Suprapubic skin (tissue), 4 donors: Measurements from ENCODE around the gene SLC28A1. TPM values are rescaled to one million over a fixed set of nuclear protein-coding genes. Genes with fewer than 3 reads are reported as not detected.

Experiments used
- DNase-seq, 2 donors: peaks; one replicate each; pipeline ENCODE4 v3.0.0-alpha.2; 2019; ENCODE audit warnings: low spot score in 2 of 2
- H3K27ac ChIP-seq: fragments of 200-600 bp; sonication (generic); one replicate; pipeline ENCODE4 v1.5.1; 2019
- H3K27me3 ChIP-seq: fragments of 200-600 bp; sonication (generic); one replicate; pipeline ENCODE4 v1.5.1; 2019
- H3K36me3 ChIP-seq: fragments of 200-600 bp; sonication (generic); one replicate; pipeline ENCODE4 v1.5.1; 2019
- H3K4me1 ChIP-seq: fragments of 200-600 bp; sonication (generic); one replicate; pipeline ENCODE4 v1.5.1; 2019
- H3K4me3 ChIP-seq: fragments of 200-600 bp; sonication (generic); one replicate; pipeline ENCODE4 v1.5.1; 2019; ENCODE audit warnings: mild to moderate bottlenecking
- H3K9me3 ChIP-seq: fragments of 200-600 bp; sonication (generic); one replicate; pipeline ENCODE4 v1.5.1; 2019
- CTCF ChIP-seq, 2 donors: fragments of 200-600 bp in 1 of 2; fragments of 450-650 bp in 1 of 2; sonication (generic) in 1 of 2; IDR thresholded peaks; one replicate each; pipeline ENCODE4 v1.5.1; 2016 to 2019; ENCODE audit warnings: antibody characterized with exemption in 2 of 2, mild to moderate bottlenecking in 1 of 2, moderate library complexity in 1 of 2
- EP300 ChIP-seq: sonication (generic); formaldehyde crosslinking; IDR thresholded peaks from one replicate; pipeline ENCODE4 v1.6.1; 2017; ENCODE audit warnings: antibody characterized with exemption
- POLR2A ChIP-seq, 2 donors: fragments of 450-650 bp; IDR thresholded peaks; one replicate each; pipeline ENCODE4 v1.6.1; 2017; ENCODE audit warnings: antibody characterized with exemption in 2 of 2, mild to moderate bottlenecking in 2 of 2, moderate library complexity in 2 of 2
- POLR2AphosphoS5 ChIP-seq, 3 donors: sonication (generic); formaldehyde crosslinking; IDR thresholded peaks; one replicate each; pipeline ENCODE4 v1.6.1; 2017; ENCODE audit warnings: antibody characterized with exemption in 3 of 3
- WGBS: methylation state at CpG from one replicate; pipeline ENCODE4 v1.1.5; 2018; 5-methylcytosine and 5-hydroxymethylcytosine counted together
- total RNA-seq, 4 donors: library from RNA; depleted of rRNA; stranded (reverse); fragments of >200 nt; gene quantifications; one replicate each; pipeline ENCODE4 v1.1.0, GENCODE V29; 2016

SLC28A1 gene
- total RNA-seq, 4 donors from 2014 or later = not detected

DNA sequence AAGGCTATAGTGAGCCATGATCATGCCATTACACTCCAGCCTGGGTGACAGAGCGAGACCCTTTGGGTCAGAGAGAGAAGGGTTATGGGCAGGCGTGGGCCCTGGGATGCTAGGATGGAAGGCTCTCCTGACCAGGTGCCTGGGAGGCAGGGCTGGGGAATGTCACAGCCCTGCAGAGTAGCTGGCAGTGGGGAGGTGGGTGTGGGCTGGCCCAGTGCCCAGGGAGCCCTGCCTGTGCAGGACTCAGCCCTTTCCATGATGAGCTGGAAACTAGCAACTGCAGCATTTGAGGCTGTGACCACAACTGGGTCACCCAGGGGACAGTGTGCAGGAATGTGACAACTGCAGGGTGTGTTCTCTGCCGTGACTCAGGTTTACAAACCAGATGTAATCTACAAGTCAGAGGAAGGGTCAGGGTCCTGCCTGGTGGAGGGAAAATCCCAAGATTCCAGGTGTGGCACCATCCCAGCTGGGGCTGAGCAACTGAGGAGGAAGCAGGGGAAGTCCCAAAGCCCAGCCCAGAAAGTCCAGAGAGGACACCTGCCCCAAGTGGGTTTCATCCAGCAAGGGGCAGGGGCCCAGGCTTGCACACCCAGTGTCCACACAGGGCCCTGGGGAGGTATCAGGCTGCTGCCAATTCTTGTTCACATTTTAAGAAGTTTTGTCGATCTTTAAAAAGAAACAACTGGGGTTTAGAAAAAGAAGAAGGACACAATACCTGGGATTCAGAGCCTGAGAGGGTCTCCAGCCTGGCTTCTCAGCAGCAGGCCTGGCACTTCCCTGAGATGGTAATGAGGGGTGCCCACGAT lies 45.5 kb downstream of the SLC28A1 start:
- Histone ChIP-seq H3K36me3 (no peaks in the 10 kb centered on the region), H3K4me3 (no peak overlapping the region), H3K4me1 (peaks cover 11% of the 10 kb centered on the region), H3K27ac (no peak overlapping the region), H3K27me3 (no peaks in the 10 kb centered on the region), H3K9me3 (no peaks in the 10 kb centered on the region)
- DNase-seq = no peak
- TF ChIP-seq CTCF (IDR thresholded peaks at IDR 0.05) (no peak), EP300 (no peak), POLR2A (IDR thresholded peaks at IDR 0.05) (no peak), POLR2AphosphoS5 (IDR thresholded peaks at IDR 0.05) (no peak)
- 79% methylated on average over 4 of the region's 5 CpGs for WGBS

GRCh38 chr15:84934942-84935729 lies 50.7 kb downstream of the SLC28A1 start:
- no peak for TF ChIP-seq POLR2A (IDR thresholded peaks at IDR 0.05)
- no peak for TF ChIP-seq POLR2AphosphoS5 (IDR thresholded peaks at IDR 0.05)
- no peak for TF ChIP-seq EP300
- TF ChIP-seq CTCF (IDR thresholded peaks at IDR 0.05) = no peak
- no peak overlapping the region for H3K4me3 ChIP-seq
- peak in 1 of 2 donors; percentile 42 for DNase-seq
- H3K4me1 ChIP-seq = peaks cover 2% of the 10 kb centered on the region
- WGBS = 95% methylated on average over 5 of the region's 21 CpGs
- no peak overlapping the region for H3K27ac ChIP-seq
- H3K36me3 ChIP-seq = no peaks in the 10 kb centered on the region
- H3K9me3 ChIP-seq = no peaks in the 10 kb centered on the region
- H3K27me3 ChIP-seq = no peaks in the 10 kb centered on the region

GRCh38 chr15:84937144-84937543 lies 52.7 kb downstream of the SLC28A1 start:
- no peak for TF ChIP-seq EP300
- no peak for TF ChIP-seq CTCF (IDR thresholded peaks at IDR 0.05)
- TF ChIP-seq POLR2A (IDR thresholded peaks at IDR 0.05) = no peak
- no peak for TF ChIP-seq POLR2AphosphoS5 (IDR thresholded peaks at IDR 0.05)
- Histone ChIP-seq H3K4me3 (no peak overlapping the region), H3K9me3 (no peaks in the 10 kb centered on the region), H3K27me3 (no peaks in the 10 kb centered on the region), H3K4me1 (no peaks in the 10 kb centered on the region), H3K36me3 (no peaks in the 10 kb centered on the region), H3K27ac (no peak overlapping the region)
- no peak for DNase-seq
- WGBS = 41% methylated on average over 5 of the region's 5 CpGs

DNA sequence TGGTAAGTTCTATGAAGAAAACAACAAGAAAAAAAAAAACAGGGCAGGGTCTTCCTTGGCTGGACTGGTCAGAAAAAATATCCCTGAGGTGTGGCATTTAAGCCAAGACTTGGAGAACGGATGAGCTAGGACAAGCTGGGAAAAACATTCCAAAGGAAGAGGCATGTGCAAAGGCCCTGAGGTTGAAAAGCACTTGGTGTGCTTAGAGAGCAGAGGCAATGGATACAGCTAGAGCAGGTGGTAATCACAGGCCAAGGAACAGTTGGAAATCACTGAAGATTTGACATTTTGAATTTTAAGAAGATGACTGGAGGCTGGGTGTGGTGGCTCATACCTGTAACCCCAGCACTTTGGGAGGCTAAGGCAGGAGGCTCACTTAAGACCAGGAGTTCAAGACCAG lies 54.3 kb downstream of the SLC28A1 start:
- DNase-seq = no peak
- Histone ChIP-seq H3K9me3 (no peaks in the 10 kb centered on the region), H3K4me3 (no peak overlapping the region), H3K27me3 (no peaks in the 10 kb centered on the region), H3K27ac (no peak overlapping the region), H3K4me1 (no peaks in the 10 kb centered on the region), H3K36me3 (no peaks in the 10 kb centered on the region)
- TF ChIP-seq EP300 (no peak), POLR2A (IDR thresholded peaks at IDR 0.05) (no peak), CTCF (IDR thresholded peaks at IDR 0.05) (no peak), POLR2AphosphoS5 (IDR thresholded peaks at IDR 0.05) (no peak)
- whole genome bisulfite sequencing = 92% methylated on average over 1 of the region's 1 CpG

DNA sequence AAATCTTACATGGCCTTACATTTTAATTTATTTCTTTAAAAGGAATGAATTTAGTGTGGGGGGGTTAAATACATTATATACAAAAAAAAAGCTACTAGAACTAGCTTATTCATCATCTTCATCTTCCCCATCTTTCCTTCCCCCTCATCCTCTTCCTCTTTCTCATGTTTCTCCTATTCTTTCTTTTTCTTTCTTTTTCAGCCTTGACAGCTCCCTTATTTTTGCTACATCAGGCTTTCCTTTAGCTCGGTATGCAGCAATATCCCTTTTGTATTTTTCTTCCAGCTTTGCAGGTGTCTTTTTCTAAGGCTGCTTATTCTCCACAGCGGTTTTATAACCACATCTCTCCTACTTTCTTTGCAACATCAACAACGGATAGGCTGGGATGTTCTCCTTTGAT lies 55.9 kb downstream of the SLC28A1 start:
- DNase-seq = no peak
- Histone ChIP-seq H3K9me3 (no peaks in the 10 kb centered on the region), H3K27ac (no peak overlapping the region), H3K27me3 (no peaks in the 10 kb centered on the region), H3K4me1 (no peaks in the 10 kb centered on the region), H3K36me3 (no peaks in the 10 kb centered on the region), H3K4me3 (no peak overlapping the region)
- TF ChIP-seq CTCF (IDR thresholded peaks at IDR 0.05) (no peak), EP300 (no peak), POLR2AphosphoS5 (IDR thresholded peaks at IDR 0.05) (no peak), POLR2A (IDR thresholded peaks at IDR 0.05) (no peak)
- WGBS = 49% methylated on average over 3 of the region's 3 CpGs
